ENCODE measurements around the gene SPR.

SPR gene

GRCh38 chr2:72915907-72916742, 28.9 kb downstream of the SPR start:
- no peak for DNase-seq (ENCODE audit: low read depth)

GRCh38 chr2:72916743-72917137, 29.5 kb downstream of the SPR start:
- no peak for DNase-seq (ENCODE audit: low read depth)

- DNase-seq (ENCODE audit: low read depth): no peak
These were observed 30.1 kb downstream of the SPR start, which contains the start of gene EMX1 for GRCh38 chr2:72917138-72917876. TSS of gene EMX1 (plus strand) at chr2:72917519. CDS start at chr2:72917853, 334 bp downstream.

- no peak for DNase-seq (ENCODE audit: low read depth)
These were observed 30.8 kb downstream of the SPR start for GRCh38 chr2:72917877-72918553.

GRCh38 chr2:72919414-72920317, 32.5 kb downstream of the SPR start:
- DNase-seq (ENCODE audit: low read depth): no peak

GRCh38 chr2:72920318-72921087, 33.3 kb downstream of the SPR start:
- DNase-seq (ENCODE audit: low read depth): no peak

- DNase-seq (ENCODE audit: low read depth): no peak
These were observed 34.1 kb downstream of the SPR start for GRCh38 chr2:72921088-72921851.

- DNase-seq (ENCODE audit: low read depth): no peak
These were observed 34.6 kb downstream of the SPR start for GRCh38 chr2:72921853-72922252.

- DNase-seq (ENCODE audit: low read depth): no peak
These were observed 36.7 kb downstream of the SPR start for GRCh38 chr2:72923833-72924352.

GRCh38 chr2:72924353-72925240, 37.4 kb downstream of the SPR start:
- no peak for DNase-seq (ENCODE audit: low read depth)

- no peak for DNase-seq (ENCODE audit: low read depth)
These were observed 38.2 kb downstream of the SPR start for GRCh38 chr2:72925328-72925943.

- no peak for DNase-seq (ENCODE audit: low read depth)
These were observed 39.2 kb downstream of the SPR start for GRCh38 chr2:72926368-72926767.

GRCh38 chr2:72926811-72927465, 39.7 kb downstream of the SPR start:
- no peak for DNase-seq (ENCODE audit: low read depth)

- DNase-seq (ENCODE audit: low read depth): no peak
These were observed 40.7 kb downstream of the SPR start for GRCh38 chr2:72927619-72928550.

- no peak for DNase-seq (ENCODE audit: low read depth)
These were observed 41.8 kb downstream of the SPR start for GRCh38 chr2:72929010-72929409.

- peak; percentile 10 for DNase-seq (ENCODE audit: low read depth)
These were observed 44.2 kb downstream of the SPR start for GRCh38 chr2:72931280-72931910.
